ENCODE measurements around the gene DAPK1. TPM values are rescaled to one million over a fixed set of nuclear protein-coding genes. Genes with fewer than 3 reads are reported as not detected.

Gene DAPK1
- total RNA-seq, 2 experiments from 2014 or later = 0.29 to 0.47 TPM

DNA sequence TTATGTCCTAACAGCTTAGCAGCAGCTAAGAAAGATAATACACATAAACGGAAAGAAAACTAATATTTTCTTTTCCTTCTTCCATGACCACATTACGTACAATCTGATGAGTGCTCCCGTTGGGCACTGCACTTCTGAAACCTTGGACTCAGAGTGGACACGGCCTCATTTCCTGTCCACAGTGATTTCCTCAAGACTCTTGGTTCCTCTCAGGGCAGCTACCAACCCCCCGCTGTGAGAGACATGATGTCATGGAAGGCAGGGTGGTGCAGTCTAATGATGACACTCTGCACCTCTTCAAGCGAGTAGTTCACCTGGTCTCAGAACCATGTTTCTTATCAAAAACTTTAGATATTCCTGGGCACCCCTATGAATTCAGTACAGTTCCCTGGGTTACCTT, 159.5 kb downstream of the DAPK1 start:
- POLR2A ChIA-PET = no interaction called here
- Mint-ChIP-seq H3K4me1 (ENCODE audit: low read depth) (no peaks in the 10 kb centered on the region), H3K36me3 (ENCODE audit: low read depth) (no peaks in the 10 kb centered on the region), H3K27me3 (ENCODE audit: low read depth) (peaks cover 3% of the 10 kb centered on the region), H3K27ac (no peak overlapping the region), H3K9me3 (ENCODE audit: insufficient read depth) (no peaks in the 10 kb centered on the region), H3K4me3 (no peak overlapping the region)
- no peak for DNase-seq
- ATAC-seq = no peak
- CTCF ChIA-PET = no interaction called here

DNA sequence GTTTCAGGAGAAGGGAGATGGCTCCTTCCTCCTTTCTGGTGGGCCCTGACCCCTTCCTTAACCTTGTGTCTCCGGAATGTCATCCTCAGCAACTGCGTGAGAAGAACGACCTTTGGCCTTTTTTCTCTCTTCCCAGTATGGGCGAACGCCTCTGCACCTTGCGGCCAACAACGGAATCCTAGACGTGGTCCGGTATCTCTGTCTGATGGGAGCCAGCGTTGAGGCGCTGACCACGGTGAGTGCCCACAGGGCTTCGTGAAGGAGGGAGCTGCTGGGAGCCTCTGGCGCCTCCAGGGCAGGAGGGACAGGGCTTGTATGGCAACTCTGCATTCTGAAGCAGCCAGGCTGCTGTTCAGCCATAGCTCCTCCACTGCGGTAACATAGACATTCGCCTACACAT, 160.2 kb downstream of the DAPK1 start:
- CTCF ChIA-PET = no interaction called here
- H3K36me3 Mint-ChIP-seq (ENCODE audit: low read depth) = no peaks in the 10 kb centered on the region
- H3K27me3 Mint-ChIP-seq (ENCODE audit: low read depth) = peaks cover 3% of the 10 kb centered on the region
- POLR2A ChIA-PET = no interaction called here
- H3K27ac Mint-ChIP-seq = no peak overlapping the region
- ATAC-seq (no peak), DNase-seq (no peak)
- no peaks in the 10 kb centered on the region for H3K9me3 Mint-ChIP-seq (ENCODE audit: insufficient read depth)
- no peaks in the 10 kb centered on the region for H3K4me1 Mint-ChIP-seq (ENCODE audit: low read depth)
- H3K4me3 Mint-ChIP-seq = no peak overlapping the region

DNA sequence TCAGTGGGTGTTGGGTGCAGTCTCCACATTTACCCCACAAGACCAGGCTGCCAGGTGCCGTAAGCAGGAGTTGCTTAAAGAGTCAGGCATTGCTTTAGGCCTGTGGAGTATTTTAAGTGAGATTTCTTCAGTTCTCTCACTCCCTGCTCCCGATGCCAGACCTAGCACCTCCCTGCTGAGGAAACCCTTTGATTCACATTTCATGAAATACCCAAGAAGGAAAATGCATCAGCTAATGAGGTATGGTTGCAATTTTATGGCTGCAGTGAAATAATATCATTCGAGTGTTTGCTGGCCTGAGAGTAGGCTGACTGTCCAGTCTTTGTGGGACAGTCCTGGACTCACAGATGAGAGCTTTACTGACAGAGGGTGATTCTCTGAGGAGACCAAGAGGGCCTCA, 160.8 kb downstream of the DAPK1 start:
- H3K9me3 Mint-ChIP-seq (ENCODE audit: insufficient read depth) = no peaks in the 10 kb centered on the region
- H3K36me3 Mint-ChIP-seq (ENCODE audit: low read depth) = no peaks in the 10 kb centered on the region
- H3K27me3 Mint-ChIP-seq (ENCODE audit: low read depth) = peaks cover 3% of the 10 kb centered on the region
- CTCF ChIA-PET = no interaction called here
- no peak for DNase-seq
- no peak overlapping the region for H3K27ac Mint-ChIP-seq
- no peak overlapping the region for H3K4me3 Mint-ChIP-seq
- no peak for ATAC-seq
- POLR2A ChIA-PET = no interaction called here
- no peaks in the 10 kb centered on the region for H3K4me1 Mint-ChIP-seq (ENCODE audit: low read depth)

DNA sequence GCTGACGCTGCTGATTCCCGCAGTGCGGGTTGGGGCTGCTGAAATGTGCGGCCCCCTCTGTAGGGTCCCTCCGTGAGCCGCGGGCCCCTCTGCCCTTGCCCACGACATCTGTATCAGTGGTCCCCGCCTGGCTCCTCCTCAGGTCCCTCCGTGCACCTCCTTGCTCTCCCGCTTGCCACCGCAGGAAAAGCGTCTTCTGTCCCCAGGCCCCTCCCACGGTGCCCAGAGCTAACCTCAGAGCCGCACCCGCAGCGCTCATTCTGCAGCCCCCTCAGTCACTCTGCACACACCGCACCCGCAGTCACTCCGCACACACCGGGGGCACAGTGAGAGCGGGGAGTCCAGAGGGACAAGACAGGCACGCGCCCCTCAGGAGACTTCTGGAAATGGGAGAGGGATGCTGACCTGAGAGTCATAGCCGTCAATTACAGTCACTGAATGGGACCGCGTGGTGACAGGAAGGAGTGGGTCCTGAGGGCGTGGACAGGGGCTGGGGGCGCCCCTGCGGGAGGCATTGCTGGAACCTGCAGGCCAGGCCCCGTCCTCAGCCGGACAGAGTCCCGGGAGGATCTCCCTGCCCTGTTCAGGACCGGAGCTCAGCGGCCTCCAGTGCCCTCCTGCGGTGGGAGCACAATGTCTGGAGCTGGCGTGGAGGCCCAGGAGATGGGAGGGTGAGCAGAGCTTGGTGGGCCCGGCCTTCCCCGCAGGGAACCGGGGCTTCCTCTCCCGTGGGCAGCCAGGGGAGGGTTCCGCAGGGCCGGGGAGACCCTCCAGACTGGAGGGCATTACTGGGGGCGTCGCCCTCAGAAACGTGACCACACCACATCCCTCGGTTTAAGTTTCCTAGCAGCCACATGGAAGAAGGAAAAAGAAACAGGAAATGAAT, 162.1 kb downstream of the DAPK1 start:
- ChIA-PET POLR2A (no interaction called here), CTCF (no interaction called here)
- H3K36me3 Mint-ChIP-seq (ENCODE audit: low read depth) = no peaks in the 10 kb centered on the region
- DNase-seq = no peak
- H3K4me3 Mint-ChIP-seq = no peak overlapping the region
- H3K27me3 Mint-ChIP-seq (ENCODE audit: low read depth) = peaks cover 3% of the 10 kb centered on the region
- H3K4me1 Mint-ChIP-seq (ENCODE audit: low read depth) = no peaks in the 10 kb centered on the region
- no peak for ATAC-seq
- no peak overlapping the region for H3K27ac Mint-ChIP-seq
- no peaks in the 10 kb centered on the region for H3K9me3 Mint-ChIP-seq (ENCODE audit: insufficient read depth)

DNA sequence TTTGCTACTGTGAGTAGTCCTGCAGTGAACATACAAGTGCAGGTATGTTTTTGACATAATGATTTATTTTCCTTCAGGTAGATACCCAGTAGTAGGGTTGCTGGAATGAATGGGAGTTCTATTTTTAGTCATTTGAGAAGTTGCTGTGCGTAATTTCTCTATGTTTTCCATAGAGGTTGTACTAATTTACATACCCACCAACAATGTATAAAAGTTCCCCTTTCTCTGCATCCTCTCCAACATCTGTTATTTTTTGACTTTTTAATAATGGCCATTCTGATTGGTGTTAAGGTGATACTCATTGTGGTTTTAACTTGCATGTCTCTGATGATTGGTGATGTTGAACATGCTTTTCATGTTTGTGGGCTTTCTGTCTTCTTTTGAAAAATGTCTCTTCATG, 163.6 kb downstream of the DAPK1 start:
- H3K27ac Mint-ChIP-seq = no peak overlapping the region
- no peaks in the 10 kb centered on the region for H3K9me3 Mint-ChIP-seq (ENCODE audit: insufficient read depth)
- ATAC-seq (no peak), DNase-seq (no peak)
- ChIA-PET CTCF (no interaction called here), POLR2A (no interaction called here)
- no peak overlapping the region for H3K4me3 Mint-ChIP-seq
- H3K27me3 Mint-ChIP-seq (ENCODE audit: low read depth) = peaks cover 3% of the 10 kb centered on the region
- H3K4me1 Mint-ChIP-seq (ENCODE audit: low read depth) = no peaks in the 10 kb centered on the region
- H3K36me3 Mint-ChIP-seq (ENCODE audit: low read depth) = no peaks in the 10 kb centered on the region

DNA sequence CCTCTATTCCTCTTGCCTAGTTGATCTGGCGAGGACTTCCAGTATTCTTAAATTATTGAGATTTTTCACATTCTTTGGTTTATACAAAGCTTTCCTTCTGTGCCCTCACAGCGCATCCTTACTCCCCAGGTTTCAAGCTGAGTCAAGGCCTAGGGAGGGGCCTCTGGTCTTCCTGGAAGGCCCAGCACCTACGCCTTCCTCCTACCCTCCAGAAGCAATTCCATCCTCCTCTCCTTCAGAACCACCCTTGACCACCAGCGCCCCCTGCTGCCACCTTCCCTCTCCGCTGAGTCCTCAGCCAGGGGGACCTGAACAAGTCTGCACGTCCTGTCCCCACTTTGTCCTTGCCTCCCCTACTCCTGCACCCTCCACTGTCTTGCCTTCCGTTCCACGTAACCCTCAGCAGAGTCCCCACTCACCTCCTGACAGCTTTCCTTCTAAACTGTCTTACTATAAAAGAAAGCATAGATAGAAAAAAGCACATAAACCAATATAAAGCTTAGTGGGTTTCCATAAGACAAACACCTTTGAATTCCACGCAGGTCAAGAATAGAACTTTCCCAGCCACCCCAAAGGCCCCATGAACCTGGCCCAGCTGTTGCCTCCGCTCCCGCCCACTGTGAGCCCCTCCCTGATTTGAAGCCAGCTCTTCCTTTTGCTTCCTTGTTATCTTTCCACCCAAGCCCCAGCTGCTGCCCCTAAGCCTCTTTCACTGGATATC, 165.3 kb downstream of the DAPK1 start:
- DNase-seq (peak; percentile 47), ATAC-seq (no peak)
- ChIA-PET POLR2A (no interaction called here), CTCF (interaction anchor here (1.0 to 1.4 kb wide), 4 partner anchors 125 to 327 kb away, joined by 3 to 5 read pairs (median 3); no protein-coding TSS in a partner anchor)
- no peaks in the 10 kb centered on the region for H3K36me3 Mint-ChIP-seq (ENCODE audit: low read depth)
- peaks cover 3% of the 10 kb centered on the region for H3K27me3 Mint-ChIP-seq (ENCODE audit: low read depth)
- H3K9me3 Mint-ChIP-seq (ENCODE audit: insufficient read depth) = no peaks in the 10 kb centered on the region
- no peaks in the 10 kb centered on the region for H3K4me1 Mint-ChIP-seq (ENCODE audit: low read depth)
- no peak overlapping the region for H3K27ac Mint-ChIP-seq
- H3K4me3 Mint-ChIP-seq = no peak overlapping the region

DNA sequence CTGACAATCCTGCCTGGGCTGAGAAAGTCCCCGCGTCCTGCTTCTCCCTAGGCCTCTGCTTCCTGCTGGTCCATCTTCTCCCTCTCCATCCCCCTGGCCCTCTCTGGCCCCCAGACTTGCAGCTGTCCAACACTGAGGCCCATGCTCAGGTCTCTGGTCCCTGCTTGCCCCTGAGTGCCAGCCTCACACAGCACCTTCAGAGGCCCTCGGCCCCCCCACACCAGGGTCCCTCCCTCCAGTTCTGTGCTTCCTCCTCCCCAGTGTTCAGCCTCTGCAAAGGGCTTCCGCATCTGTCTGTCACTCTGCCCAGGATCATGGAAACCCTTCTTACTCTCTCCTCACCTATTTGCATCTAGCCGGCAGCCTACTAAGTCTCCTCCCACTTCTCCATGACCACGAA, 165.9 kb downstream of the DAPK1 start:
- Mint-ChIP-seq H3K4me3 (no peak overlapping the region), H3K36me3 (ENCODE audit: low read depth) (no peaks in the 10 kb centered on the region), H3K9me3 (ENCODE audit: insufficient read depth) (no peaks in the 10 kb centered on the region), H3K4me1 (ENCODE audit: low read depth) (no peaks in the 10 kb centered on the region), H3K27ac (no peak overlapping the region), H3K27me3 (ENCODE audit: low read depth) (peaks cover 3% of the 10 kb centered on the region)
- ChIA-PET CTCF (interaction anchor here (1.1 to 1.4 kb wide), 3 partner anchors 325 to 328 kb away, joined by 3 to 5 read pairs (median 3); no protein-coding TSS in a partner anchor), POLR2A (no interaction called here)
- DNase-seq (no peak), ATAC-seq (no peak)

DNA sequence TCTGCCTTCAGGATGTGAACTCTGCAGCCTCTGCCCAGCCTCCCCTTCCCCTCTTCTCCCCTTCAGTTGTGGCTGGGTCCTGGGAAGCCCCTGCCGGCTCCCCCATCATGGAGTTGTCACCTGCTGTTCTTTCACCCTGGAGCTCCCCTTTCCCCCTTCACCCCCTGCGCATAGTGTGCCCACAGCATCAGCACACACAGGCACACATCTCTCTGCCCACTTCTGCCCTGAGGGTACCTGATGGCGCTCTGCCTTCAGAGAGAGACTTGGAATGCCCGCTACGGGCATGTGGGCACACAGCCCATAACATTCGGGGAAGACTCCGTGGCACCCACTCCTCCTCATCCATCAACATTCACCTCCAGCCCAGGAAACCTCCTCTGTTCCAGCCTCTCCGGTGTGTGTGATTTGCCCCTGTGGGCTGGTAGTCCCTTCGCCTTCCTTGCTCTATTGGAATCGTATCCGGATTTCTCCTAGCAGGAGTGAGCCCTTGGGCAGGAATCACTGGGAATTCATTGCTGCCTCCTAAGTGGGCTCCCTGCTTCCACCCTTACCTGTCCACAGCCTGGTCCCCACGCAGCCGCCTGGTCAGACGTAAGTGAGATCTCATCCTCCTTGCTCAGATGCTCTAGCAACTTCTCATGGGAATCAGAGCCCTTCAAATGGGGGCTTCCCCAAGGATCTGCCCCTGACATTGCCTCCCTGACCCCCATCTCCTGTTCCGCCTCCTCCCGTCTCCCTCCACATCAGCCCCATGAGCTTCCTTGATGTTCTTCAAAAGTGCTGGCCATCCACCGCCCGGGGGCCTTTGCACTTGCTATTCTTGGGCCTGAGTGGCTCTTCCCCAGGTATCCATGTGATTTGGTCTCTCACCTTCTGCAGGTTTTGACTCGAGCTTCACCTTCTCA, 166.7 kb downstream of the DAPK1 start:
- H3K27ac Mint-ChIP-seq = no peak overlapping the region
- peaks cover 3% of the 10 kb centered on the region for H3K27me3 Mint-ChIP-seq (ENCODE audit: low read depth)
- ATAC-seq (no peak), DNase-seq (no peak)
- H3K4me3 Mint-ChIP-seq = no peak overlapping the region
- H3K9me3 Mint-ChIP-seq (ENCODE audit: insufficient read depth) = no peaks in the 10 kb centered on the region
- H3K36me3 Mint-ChIP-seq (ENCODE audit: low read depth) = no peaks in the 10 kb centered on the region
- CTCF ChIA-PET = no interaction called here
- H3K4me1 Mint-ChIP-seq (ENCODE audit: low read depth) = no peaks in the 10 kb centered on the region
- POLR2A ChIA-PET = no interaction called here

DNA sequence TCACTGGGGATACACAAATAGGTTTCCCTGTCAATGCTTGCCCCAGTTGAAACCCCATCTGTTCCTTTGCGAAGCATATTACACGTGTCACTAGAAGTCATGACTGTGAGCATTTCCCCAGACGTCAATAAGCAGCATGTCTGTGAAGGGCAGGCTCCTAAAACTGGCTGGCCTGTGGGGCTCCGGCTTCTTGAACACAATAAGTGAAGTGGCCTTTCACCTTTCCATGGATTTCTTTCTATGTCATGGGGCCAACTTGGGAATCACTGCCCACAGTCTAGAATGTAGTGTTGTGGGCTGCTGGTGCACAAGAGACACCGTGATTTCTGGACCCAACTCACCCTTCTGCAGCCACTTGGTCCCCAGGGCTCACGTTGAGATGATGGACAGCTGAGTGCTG, 167.8 kb downstream of the DAPK1 start:
- DNase-seq (no peak), ATAC-seq (no peak)
- Mint-ChIP-seq H3K27ac (no peak overlapping the region), H3K27me3 (ENCODE audit: low read depth) (peaks cover 3% of the 10 kb centered on the region), H3K9me3 (ENCODE audit: insufficient read depth) (no peaks in the 10 kb centered on the region), H3K36me3 (ENCODE audit: low read depth) (no peaks in the 10 kb centered on the region), H3K4me3 (no peak overlapping the region), H3K4me1 (ENCODE audit: low read depth) (no peaks in the 10 kb centered on the region)
- ChIA-PET POLR2A (no interaction called here), CTCF (no interaction called here)

DNA sequence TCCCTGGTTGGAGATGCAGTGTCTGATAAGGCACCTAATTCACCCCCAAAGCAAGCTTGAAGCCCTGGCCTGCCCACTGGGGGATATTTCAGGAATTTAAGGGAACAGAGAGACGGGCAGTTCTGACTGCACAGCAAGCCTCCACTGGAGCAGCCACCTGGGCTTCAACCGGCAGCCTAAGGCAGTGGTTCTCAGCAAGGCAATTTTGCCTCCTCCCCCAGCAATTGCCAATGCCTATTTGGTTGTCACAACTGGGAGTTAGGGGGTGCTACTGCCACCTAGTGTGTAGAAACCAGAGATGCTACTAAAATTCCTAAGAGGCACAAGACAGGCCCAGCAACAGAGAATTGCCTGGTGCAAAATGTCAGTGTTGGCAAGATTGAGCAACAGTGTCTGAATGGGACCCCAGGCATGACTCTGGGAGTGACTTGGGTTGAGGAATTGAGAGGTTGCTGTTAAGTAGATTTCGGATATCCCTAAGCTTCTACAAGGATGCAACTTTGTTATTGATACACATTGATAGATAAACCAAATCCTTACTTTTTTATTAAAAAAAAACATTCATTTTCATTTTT, 169.6 kb downstream of the DAPK1 start:
- Mint-ChIP-seq H3K27ac (no peak overlapping the region), H3K9me3 (ENCODE audit: insufficient read depth) (no peaks in the 10 kb centered on the region), H3K4me3 (no peak overlapping the region), H3K36me3 (ENCODE audit: low read depth) (no peaks in the 10 kb centered on the region), H3K4me1 (ENCODE audit: low read depth) (no peaks in the 10 kb centered on the region), H3K27me3 (ENCODE audit: low read depth) (no peaks in the 10 kb centered on the region)
- DNase-seq = no peak
- CTCF ChIA-PET = no interaction called here
- no peak for ATAC-seq
- POLR2A ChIA-PET = no interaction called here

DNA sequence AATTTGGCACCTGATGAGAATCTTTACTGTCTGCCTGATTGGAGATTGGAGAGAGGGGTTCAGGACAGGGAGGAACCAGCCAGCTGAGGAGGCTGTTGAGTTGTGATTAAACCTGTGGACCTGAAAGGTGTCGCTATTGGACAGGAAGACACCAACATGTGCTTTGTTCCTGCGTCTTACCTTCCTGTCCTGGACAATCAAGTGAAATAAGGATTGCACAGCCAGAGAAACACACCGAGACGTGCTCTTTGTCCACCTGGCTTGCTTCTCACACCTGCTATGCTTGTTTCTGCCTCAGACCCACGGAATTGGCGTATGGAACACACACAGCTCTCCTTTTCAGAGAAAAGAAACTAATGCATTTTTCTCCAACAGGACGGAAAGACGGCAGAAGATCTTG, 170.6 kb downstream of the DAPK1 start:
- CTCF ChIA-PET = no interaction called here
- no peaks in the 10 kb centered on the region for H3K4me1 Mint-ChIP-seq (ENCODE audit: low read depth)
- no peaks in the 10 kb centered on the region for H3K27me3 Mint-ChIP-seq (ENCODE audit: low read depth)
- H3K9me3 Mint-ChIP-seq (ENCODE audit: insufficient read depth) = no peaks in the 10 kb centered on the region
- POLR2A ChIA-PET = interaction anchor here (0.7 kb wide), 1 partner anchor 153 kb away, joined by 3 read pairs; no protein-coding TSS in a partner anchor
- no peak overlapping the region for H3K27ac Mint-ChIP-seq
- ATAC-seq = no peak
- no peaks in the 10 kb centered on the region for H3K36me3 Mint-ChIP-seq (ENCODE audit: low read depth)
- no peak for DNase-seq
- H3K4me3 Mint-ChIP-seq = no peak overlapping the region
